GM23338 (cell line): ENCODE data around the gene CANT1.

Experiments
- CREB1 ChIP-seq: fragments of 250-450 bp; sonication (Bioruptor Pico); IDR thresholded peaks from 2 replicates; pipeline ENCODE4 v1.5.0; 2020; ENCODE audit warnings: low read depth, mild to moderate bottlenecking, moderate library complexity
- CTCF ChIP-seq, 2 experiments: fragments of 200-600 bp in 1 of 2; sonication (generic) in 1 of 2; conservative IDR thresholded peaks; 2 replicates each; pipeline versions ENCODE4 v1.5.1 to v1.6.1; 2016 to 2017; ENCODE audit warnings: antibody characterized with exemption in 2 of 2, low read depth in 2 of 2, mild to moderate bottlenecking in 2 of 2, moderate library complexity in 1 of 2
- ETS1 ChIP-seq: IDR thresholded peaks from 2 replicates; pipeline ENCODE4 v1.6.1; 2016; ENCODE audit warnings: antibody characterized with exemption
- EZH2 ChIP-seq: fragments of 200-600 bp; sonication (generic); IDR thresholded peaks from one replicate; pipeline ENCODE4 v1.8.0; 2017; ENCODE audit warnings: antibody characterized with exemption, mild to moderate bottlenecking, low read depth; ENCODE audit not compliant: unreplicated experiment
- EZH2phosphoT487 ChIP-seq: fragments of 200-600 bp; sonication (generic); IDR thresholded peaks from one replicate; pipeline ENCODE4 v1.8.1; 2018; ENCODE audit warnings: antibody characterized with exemption; ENCODE audit not compliant: unreplicated experiment
- JUNB ChIP-seq: IDR thresholded peaks from one replicate; pipeline ENCODE4 v1.6.1; 2016; ENCODE audit warnings: antibody characterized with exemption; ENCODE audit not compliant: unreplicated experiment
- NANOG ChIP-seq: IDR thresholded peaks from 2 replicates; pipeline ENCODE4 v1.6.1; 2016; ENCODE audit warnings: antibody characterized with exemption, borderline replicate concordance
- POLR2AphosphoS5 ChIP-seq: IDR thresholded peaks from 2 replicates; pipeline ENCODE4 v1.6.1; 2016; ENCODE audit warnings: antibody characterized with exemption, low read depth
- STAT1 ChIP-seq: IDR thresholded peaks from one replicate; pipeline ENCODE4 v1.6.1; 2016; ENCODE audit warnings: antibody characterized with exemption; ENCODE audit not compliant: unreplicated experiment
- ZNF114 ChIP-seq: fragments of 250-450 bp; sonication (Bioruptor Pico); IDR thresholded peaks from 2 replicates; pipeline ENCODE4 v1.5.0; 2020; ENCODE audit warnings: mild to moderate bottlenecking, moderate library complexity
- ZNF331 ChIP-seq: fragments of 250-450 bp; sonication (Bioruptor Pico); IDR thresholded peaks from 2 replicates; pipeline ENCODE4 v1.5.0; 2020; ENCODE audit warnings: low read depth, mild to moderate bottlenecking, moderate library complexity
- TF ChIP-seq, protein P1 (sequence below): IDR thresholded peaks from one replicate; pipeline ENCODE4 v1.6.1; 2018; ENCODE audit warnings: antibody characterized with exemption; ENCODE audit not compliant: unreplicated experiment
- TF ChIP-seq, protein P2 (sequence below): fragments of 250-450 bp; sonication (Bioruptor Pico); IDR thresholded peaks from 2 replicates; pipeline ENCODE4 v1.5.0; 2020; ENCODE audit warnings: mild to moderate bottlenecking, moderate library complexity

DNA sequence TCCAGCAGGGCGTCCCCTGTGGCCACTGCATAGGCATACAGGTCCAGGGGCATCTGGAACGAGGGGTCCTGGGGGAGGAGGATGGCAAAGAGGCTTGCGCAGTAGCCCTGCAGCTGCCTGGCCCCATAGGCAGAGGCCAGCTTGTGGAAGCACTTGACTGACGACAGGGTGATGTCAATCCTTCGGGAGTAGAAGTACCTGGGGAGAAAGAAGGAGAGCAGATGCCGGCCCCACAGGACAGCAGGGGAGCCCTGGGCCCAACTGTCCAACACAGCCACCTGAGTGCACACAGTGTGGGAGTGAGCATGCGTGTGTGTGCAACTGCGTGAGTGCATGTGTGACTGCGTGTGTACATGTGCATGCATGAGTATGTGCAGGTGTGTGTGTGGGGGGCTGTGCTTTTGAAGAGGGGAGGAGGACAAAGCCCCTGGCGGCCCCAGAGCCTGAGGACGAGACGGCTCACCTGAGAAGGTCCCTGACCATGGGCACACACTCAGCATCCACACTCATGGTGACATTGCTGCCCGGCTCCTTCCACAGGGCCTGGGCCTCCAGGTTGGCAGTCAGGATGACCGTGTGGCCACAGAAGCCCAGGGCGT is 37.0 kb downstream of the CANT1 start:
- TF ChIP-seq CTCF (conservative IDR thresholded peaks at IDR 0.05; ENCODE audit: low read depth in 2 of 2) (no peak), NANOG (no peak), ZNF331 (CRISPR knock-in tag) (no peak), EZH2phosphoT487 (no peak), CREB1 (CRISPR knock-in tag) (no peak), POLR2AphosphoS5 (no peak), EZH2 (no peak), ZNF114 (CRISPR knock-in tag) (no peak), STAT1 (no peak), JUNB (no peak), ETS1 (no peak)
- TF ChIP-seq, protein P1, sequence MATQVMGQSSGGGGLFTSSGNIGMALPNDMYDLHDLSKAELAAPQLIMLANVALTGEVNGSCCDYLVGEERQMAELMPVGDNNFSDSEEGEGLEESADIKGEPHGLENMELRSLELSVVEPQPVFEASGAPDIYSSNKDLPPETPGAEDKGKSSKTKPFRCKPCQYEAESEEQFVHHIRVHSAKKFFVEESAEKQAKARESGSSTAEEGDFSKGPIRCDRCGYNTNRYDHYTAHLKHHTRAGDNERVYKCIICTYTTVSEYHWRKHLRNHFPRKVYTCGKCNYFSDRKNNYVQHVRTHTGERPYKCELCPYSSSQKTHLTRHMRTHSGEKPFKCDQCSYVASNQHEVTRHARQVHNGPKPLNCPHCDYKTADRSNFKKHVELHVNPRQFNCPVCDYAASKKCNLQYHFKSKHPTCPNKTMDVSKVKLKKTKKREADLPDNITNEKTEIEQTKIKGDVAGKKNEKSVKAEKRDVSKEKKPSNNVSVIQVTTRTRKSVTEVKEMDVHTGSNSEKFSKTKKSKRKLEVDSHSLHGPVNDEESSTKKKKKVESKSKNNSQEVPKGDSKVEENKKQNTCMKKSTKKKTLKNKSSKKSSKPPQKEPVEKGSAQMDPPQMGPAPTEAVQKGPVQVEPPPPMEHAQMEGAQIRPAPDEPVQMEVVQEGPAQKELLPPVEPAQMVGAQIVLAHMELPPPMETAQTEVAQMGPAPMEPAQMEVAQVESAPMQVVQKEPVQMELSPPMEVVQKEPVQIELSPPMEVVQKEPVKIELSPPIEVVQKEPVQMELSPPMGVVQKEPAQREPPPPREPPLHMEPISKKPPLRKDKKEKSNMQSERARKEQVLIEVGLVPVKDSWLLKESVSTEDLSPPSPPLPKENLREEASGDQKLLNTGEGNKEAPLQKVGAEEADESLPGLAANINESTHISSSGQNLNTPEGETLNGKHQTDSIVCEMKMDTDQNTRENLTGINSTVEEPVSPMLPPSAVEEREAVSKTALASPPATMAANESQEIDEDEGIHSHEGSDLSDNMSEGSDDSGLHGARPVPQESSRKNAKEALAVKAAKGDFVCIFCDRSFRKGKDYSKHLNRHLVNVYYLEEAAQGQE: no peak
- TF ChIP-seq, protein P2, sequence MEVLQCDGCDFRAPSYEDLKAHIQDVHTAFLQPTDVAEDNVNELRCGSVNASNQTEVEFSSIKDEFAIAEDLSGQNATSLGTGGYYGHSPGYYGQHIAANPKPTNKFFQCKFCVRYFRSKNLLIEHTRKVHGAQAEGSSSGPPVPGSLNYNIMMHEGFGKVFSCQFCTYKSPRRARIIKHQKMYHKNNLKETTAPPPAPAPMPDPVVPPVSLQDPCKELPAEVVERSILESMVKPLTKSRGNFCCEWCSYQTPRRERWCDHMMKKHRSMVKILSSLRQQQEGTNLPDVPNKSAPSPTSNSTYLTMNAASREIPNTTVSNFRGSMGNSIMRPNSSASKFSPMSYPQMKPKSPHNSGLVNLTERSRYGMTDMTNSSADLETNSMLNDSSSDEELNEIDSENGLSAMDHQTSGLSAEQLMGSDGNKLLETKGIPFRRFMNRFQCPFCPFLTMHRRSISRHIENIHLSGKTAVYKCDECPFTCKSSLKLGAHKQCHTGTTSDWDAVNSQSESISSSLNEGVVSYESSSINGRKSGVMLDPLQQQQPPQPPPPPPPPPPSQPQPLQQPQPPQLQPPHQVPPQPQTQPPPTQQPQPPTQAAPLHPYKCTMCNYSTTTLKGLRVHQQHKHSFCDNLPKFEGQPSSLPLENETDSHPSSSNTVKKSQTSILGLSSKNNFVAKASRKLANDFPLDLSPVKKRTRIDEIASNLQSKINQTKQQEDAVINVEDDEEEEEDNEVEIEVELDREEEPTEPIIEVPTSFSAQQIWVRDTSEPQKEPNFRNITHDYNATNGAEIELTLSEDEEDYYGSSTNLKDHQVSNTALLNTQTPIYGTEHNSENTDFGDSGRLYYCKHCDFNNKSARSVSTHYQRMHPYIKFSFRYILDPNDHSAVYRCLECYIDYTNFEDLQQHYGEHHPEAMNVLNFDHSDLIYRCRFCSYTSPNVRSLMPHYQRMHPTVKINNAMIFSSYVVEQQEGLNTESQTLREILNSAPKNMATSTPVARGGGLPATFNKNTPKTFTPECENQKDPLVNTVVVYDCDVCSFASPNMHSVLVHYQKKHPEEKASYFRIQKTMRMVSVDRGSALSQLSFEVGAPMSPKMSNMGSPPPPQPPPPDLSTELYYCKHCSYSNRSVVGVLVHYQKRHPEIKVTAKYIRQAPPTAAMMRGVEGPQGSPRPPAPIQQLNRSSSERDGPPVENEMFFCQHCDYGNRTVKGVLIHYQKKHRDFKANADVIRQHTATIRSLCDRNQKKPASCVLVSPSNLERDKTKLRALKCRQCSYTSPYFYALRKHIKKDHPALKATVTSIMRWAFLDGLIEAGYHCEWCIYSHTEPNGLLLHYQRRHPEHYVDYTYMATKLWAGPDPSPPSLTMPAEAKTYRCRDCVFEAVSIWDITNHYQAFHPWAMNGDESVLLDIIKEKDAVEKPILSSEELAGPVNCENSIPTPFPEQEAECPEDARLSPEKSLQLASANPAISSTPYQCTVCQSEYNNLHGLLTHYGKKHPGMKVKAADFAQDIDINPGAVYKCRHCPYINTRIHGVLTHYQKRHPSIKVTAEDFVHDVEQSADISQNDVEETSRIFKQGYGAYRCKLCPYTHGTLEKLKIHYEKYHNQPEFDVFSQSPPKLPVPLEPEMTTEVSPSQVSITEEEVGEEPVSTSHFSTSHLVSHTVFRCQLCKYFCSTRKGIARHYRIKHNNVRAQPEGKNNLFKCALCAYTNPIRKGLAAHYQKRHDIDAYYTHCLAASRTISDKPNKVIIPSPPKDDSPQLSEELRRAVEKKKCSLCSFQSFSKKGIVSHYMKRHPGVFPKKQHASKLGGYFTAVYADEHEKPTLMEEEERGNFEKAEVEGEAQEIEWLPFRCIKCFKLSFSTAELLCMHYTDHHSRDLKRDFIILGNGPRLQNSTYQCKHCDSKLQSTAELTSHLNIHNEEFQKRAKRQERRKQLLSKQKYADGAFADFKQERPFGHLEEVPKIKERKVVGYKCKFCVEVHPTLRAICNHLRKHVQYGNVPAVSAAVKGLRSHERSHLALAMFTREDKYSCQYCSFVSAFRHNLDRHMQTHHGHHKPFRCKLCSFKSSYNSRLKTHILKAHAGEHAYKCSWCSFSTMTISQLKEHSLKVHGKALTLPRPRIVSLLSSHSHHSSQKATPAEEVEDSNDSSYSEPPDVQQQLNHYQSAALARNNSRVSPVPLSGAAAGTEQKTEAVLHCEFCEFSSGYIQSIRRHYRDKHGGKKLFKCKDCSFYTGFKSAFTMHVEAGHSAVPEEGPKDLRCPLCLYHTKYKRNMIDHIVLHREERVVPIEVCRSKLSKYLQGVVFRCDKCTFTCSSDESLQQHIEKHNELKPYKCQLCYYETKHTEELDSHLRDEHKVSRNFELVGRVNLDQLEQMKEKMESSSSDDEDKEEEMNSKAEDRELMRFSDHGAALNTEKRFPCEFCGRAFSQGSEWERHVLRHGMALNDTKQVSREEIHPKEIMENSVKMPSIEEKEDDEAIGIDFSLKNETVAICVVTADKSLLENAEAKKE (CRISPR knock-in tag): no peak
